Naive B cell (primary cell): ENCODE measurements around the gene SEC61B. TPM values are rescaled to one million over a fixed set of nuclear protein-coding genes. Genes with fewer than 3 reads are reported as not detected.

Experiments used
- ATAC-seq, 2 donors: fragments of 150-1000 bp; cut with Tn5 transposase; 2 replicates each; pipeline ENCODE4 v1.10.0; 2021; ENCODE audit warnings: low read depth in 2 of 2, mild to moderate bottlenecking in 2 of 2, moderate library complexity in 2 of 2
- DNase-seq: peaks from one replicate; pipeline ENCODE4 v3.0.0; 2022
- H3K27ac Mint-ChIP-seq, 6 donors: one replicate each; pipeline ENCODE4 v1.8.0; 2020 to 2022; ENCODE audit warnings: mild to moderate bottlenecking in 6 of 6, mixed read lengths in 6 of 6, moderate library complexity in 5 of 6, inconsistent platforms in 2 of 6
- H3K27me3 Mint-ChIP-seq, 3 donors: one replicate each; pipeline ENCODE4 v1.8.0; 2021 to 2022; ENCODE audit warnings: mixed read lengths in 3 of 3, mild to moderate bottlenecking in 1 of 3
- H3K36me3 Mint-ChIP-seq, 2 donors: one replicate each; pipeline ENCODE4 v1.8.0; 2020 to 2022; ENCODE audit warnings: mixed read lengths in 2 of 2, inconsistent platforms in 1 of 2, mild to moderate bottlenecking in 1 of 2
- H3K4me1 Mint-ChIP-seq, 3 donors: one replicate each; pipeline ENCODE4 v1.8.0; 2020 to 2022; ENCODE audit warnings: mixed read lengths in 3 of 3, inconsistent platforms in 1 of 3, mild to moderate bottlenecking in 1 of 3, moderate library complexity in 1 of 3
- H3K4me3 Mint-ChIP-seq, 8 donors: one replicate each; pipeline ENCODE4 v1.8.0; 2020 to 2022; ENCODE audit warnings: mild to moderate bottlenecking in 8 of 8, mixed read lengths in 8 of 8, moderate library complexity in 8 of 8, inconsistent platforms in 2 of 8
- H3K9me3 Mint-ChIP-seq, 7 donors: one replicate each; pipeline ENCODE4 v1.8.0; 2020 to 2022; ENCODE audit warnings: mixed read lengths in 7 of 7, mild to moderate bottlenecking in 5 of 7, inconsistent platforms in 2 of 7, moderate library complexity in 1 of 7
- polyA plus RNA-seq, 6 donors: library from polyadenylated mRNA; unstranded; fragments of 300-500 nt; fragmentation: Illumina TruSeq; gene quantifications; one replicate each; pipeline ENCODE4 v1.2.3, GENCODE V29; 2021; ENCODE audit warnings: low read depth in 6 of 6

The SEC61B gene
- polyA plus RNA-seq, 6 donors from 2014 or later: 184 to 278 (median 228) TPM

- peaks cover 0 to 4% (median 0%) of the 10 kb centered on the region in 7 donors for H3K9me3 Mint-ChIP-seq
- no peak for ATAC-seq
- peaks cover 0 to 20% (median 10%) of the 10 kb centered on the region in 3 donors for H3K27me3 Mint-ChIP-seq
- H3K27ac Mint-ChIP-seq: peak overlapping the region in 2 of 6 donors; percentile 52 to 72
- no peak for DNase-seq
- H3K4me3 Mint-ChIP-seq: no peak overlapping the region
- peaks cover 4 to 7% of the 10 kb centered on the region in 2 donors for H3K36me3 Mint-ChIP-seq
- peaks cover 0 to 8% (median 4%) of the 10 kb centered on the region in 3 donors for H3K4me1 Mint-ChIP-seq
These were observed 24.1 kb upstream of the SEC61B start for GRCh38 chr9:99197987-99198386.

- no peak overlapping the region for H3K27ac Mint-ChIP-seq
- H3K36me3 Mint-ChIP-seq: peaks cover 0 to 7% of the 10 kb centered on the region in 2 donors
- H3K4me1 Mint-ChIP-seq: peaks cover 0 to 8% (median 4%) of the 10 kb centered on the region in 3 donors
These were observed 22.0 kb upstream of the SEC61B start for GRCh38 chr9:99199938-99200539.

DNA sequence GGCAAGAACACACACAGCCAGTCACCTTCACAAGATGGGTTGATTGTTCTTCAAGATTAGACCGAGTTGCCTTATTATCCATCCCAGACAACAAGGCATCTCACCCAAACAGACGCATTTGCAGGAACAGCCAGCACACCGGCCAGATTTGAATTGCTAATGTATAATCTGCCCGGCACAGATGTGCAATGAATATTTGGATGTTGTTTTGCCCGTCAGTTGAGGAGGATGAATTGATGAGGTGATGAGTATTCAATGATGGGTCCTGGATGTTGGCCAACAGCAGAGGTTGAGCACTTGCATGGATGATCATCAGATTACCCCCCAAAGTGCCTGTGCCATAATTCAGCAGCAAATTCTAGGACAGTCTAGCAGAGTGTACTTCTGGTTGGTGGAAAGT is 20.5 kb upstream of the SEC61B start:
- H3K27me3 Mint-ChIP-seq: peaks cover 0 to 6% (median 3%) of the 10 kb centered on the region in 3 donors
- H3K9me3 Mint-ChIP-seq: peaks cover 0 to 8% (median 4%) of the 10 kb centered on the region in 7 donors
- no peak overlapping the region for H3K4me3 Mint-ChIP-seq
- ATAC-seq (no peak), DNase-seq (no peak)
- H3K36me3 Mint-ChIP-seq: peaks cover 0 to 3% of the 10 kb centered on the region in 2 donors
- H3K27ac Mint-ChIP-seq: no peak overlapping the region
- H3K4me1 Mint-ChIP-seq: peaks cover 0 to 4% (median 1%) of the 10 kb centered on the region in 3 donors

More at GRCh38 chr9:99199938-99200539, 22.0 kb upstream of the SEC61B start:
- H3K27me3 Mint-ChIP-seq: peaks cover 0 to 15% (median 5%) of the 10 kb centered on the region in 3 donors
- peaks cover 0 to 4% (median 0%) of the 10 kb centered on the region in 7 donors for H3K9me3 Mint-ChIP-seq
- DNase-seq: no peak
- no peak overlapping the region for H3K4me3 Mint-ChIP-seq
- no peak for ATAC-seq

DNA sequence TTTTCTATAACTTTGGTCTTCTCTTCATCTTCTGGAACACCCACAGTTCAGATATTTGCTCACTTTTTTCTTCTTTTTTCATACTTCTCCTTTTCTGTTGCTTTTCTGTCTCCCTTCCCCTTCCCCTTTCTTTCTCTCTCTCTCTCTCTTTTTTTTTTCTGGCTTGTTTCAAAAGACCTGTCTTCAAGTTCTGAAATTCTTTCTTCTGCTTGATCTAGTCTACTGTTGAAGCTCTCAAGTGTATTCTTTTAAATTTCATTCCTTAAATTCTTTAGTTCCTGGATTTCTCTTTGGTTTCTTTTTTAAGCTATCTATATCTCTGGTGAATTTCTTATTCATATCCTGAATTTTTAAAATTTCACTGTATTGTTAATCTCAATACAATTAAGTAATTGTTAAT is 11.5 kb upstream of the SEC61B start:
- H3K36me3 Mint-ChIP-seq: peaks cover 11 to 24% of the 10 kb centered on the region in 2 donors
- DNase-seq (no peak), ATAC-seq (no peak)
- H3K4me3 Mint-ChIP-seq: peak overlapping the region in 1 of 8 donors; percentile 16
- no peak overlapping the region for H3K27ac Mint-ChIP-seq
- H3K9me3 Mint-ChIP-seq: peaks cover 5 to 22% (median 13%) of the 10 kb centered on the region in 7 donors
- H3K4me1 Mint-ChIP-seq: peaks cover 18 to 26% (median 21%) of the 10 kb centered on the region in 3 donors
- H3K27me3 Mint-ChIP-seq: peaks cover 0 to 13% (median 0%) of the 10 kb centered on the region in 3 donors

- H3K4me3 Mint-ChIP-seq: no peak overlapping the region
- no peak overlapping the region for H3K27ac Mint-ChIP-seq
- no peak for DNase-seq
- H3K36me3 Mint-ChIP-seq: peaks cover 11 to 24% of the 10 kb centered on the region in 2 donors
- H3K4me1 Mint-ChIP-seq: peaks cover 18 to 30% (median 23%) of the 10 kb centered on the region in 3 donors
- peaks cover 0 to 10% (median 0%) of the 10 kb centered on the region in 3 donors for H3K27me3 Mint-ChIP-seq
- peaks cover 5 to 22% (median 12%) of the 10 kb centered on the region in 7 donors for H3K9me3 Mint-ChIP-seq
- ATAC-seq: peak in 1 of 2 donors; percentile 18
These were observed 10.3 kb upstream of the SEC61B start for GRCh38 chr9:99211746-99212145.

DNA sequence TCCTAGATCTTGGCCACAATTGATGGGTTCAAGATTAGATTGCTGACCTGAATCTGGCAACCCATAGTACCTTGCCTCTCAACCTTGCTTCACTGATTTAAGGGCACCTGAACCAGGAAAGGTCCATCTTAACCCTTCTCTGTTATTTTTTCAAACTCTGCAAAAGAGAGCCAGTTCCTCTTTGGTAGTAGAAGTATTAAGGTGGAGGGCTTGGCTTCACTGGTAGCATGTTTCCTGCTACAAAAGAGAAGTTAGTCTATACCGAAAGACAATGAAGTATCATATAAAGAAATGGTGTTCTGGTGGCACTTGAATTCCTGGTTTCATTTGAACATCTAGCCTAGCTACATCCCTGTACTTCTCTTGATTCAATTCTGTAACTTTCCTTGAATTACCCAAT is 8.9 kb upstream of the SEC61B start:
- Mint-ChIP-seq H3K27ac (peak overlapping the region in 5 of 6 donors; percentile 4 to 88 (median 48)), H3K9me3 (peaks cover 5 to 13% (median 9%) of the 10 kb centered on the region in 7 donors), H3K27me3 (peaks cover 0 to 10% (median 0%) of the 10 kb centered on the region in 3 donors), H3K4me1 (peaks cover 18 to 41% (median 36%) of the 10 kb centered on the region in 3 donors), H3K4me3 (no peak overlapping the region), H3K36me3 (peaks cover 20 to 24% of the 10 kb centered on the region in 2 donors)
- DNase-seq: peak; percentile 17
- peak; percentile 78 to 85 for ATAC-seq

- Mint-ChIP-seq H3K27ac (no peak overlapping the region), H3K27me3 (peaks cover 0 to 5% (median 0%) of the 10 kb centered on the region in 3 donors), H3K36me3 (peaks cover 14 to 15% of the 10 kb centered on the region in 2 donors), H3K4me3 (no peak overlapping the region), H3K9me3 (peaks cover 0 to 2% (median 0%) of the 10 kb centered on the region in 7 donors), H3K4me1 (peaks cover 34 to 62% (median 62%) of the 10 kb centered on the region in 3 donors)
- DNase-seq (no peak), ATAC-seq (no peak)
These were observed 6.0 kb upstream of the SEC61B start for GRCh38 chr9:99216073-99216472.

- no peak for ATAC-seq
- no peaks in the 10 kb centered on the region for H3K9me3 Mint-ChIP-seq
- DNase-seq: no peak
- peak overlapping the region in 5 of 6 donors; percentile 15 to 100 (median 67) for H3K27ac Mint-ChIP-seq
- H3K36me3 Mint-ChIP-seq: peaks cover 14 to 20% of the 10 kb centered on the region in 2 donors
- H3K27me3 Mint-ChIP-seq: no peaks in the 10 kb centered on the region
- H3K4me1 Mint-ChIP-seq: peaks cover 45 to 74% (median 69%) of the 10 kb centered on the region in 3 donors
- peak overlapping the region in 7 of 8 donors; percentile 60 to 100 (median 76) for H3K4me3 Mint-ChIP-seq
These were observed 2.1 kb upstream of the SEC61B start for GRCh38 chr9:99220011-99220410.

GRCh38 chr9:99221266-99221620 is 839 bp upstream of the SEC61B start:
- peaks cover 51 to 77% (median 77%) of the 10 kb centered on the region in 3 donors for H3K4me1 Mint-ChIP-seq
- peak overlapping the region; percentile 97 to 100 (median 99) for H3K4me3 Mint-ChIP-seq
- H3K9me3 Mint-ChIP-seq: no peaks in the 10 kb centered on the region
- ATAC-seq (no peak), DNase-seq (no peak)
- H3K36me3 Mint-ChIP-seq: peaks cover 14 to 21% of the 10 kb centered on the region in 2 donors
- H3K27ac Mint-ChIP-seq: peak overlapping the region; percentile 90 to 100 (median 100)
- no peaks in the 10 kb centered on the region for H3K27me3 Mint-ChIP-seq

DNA sequence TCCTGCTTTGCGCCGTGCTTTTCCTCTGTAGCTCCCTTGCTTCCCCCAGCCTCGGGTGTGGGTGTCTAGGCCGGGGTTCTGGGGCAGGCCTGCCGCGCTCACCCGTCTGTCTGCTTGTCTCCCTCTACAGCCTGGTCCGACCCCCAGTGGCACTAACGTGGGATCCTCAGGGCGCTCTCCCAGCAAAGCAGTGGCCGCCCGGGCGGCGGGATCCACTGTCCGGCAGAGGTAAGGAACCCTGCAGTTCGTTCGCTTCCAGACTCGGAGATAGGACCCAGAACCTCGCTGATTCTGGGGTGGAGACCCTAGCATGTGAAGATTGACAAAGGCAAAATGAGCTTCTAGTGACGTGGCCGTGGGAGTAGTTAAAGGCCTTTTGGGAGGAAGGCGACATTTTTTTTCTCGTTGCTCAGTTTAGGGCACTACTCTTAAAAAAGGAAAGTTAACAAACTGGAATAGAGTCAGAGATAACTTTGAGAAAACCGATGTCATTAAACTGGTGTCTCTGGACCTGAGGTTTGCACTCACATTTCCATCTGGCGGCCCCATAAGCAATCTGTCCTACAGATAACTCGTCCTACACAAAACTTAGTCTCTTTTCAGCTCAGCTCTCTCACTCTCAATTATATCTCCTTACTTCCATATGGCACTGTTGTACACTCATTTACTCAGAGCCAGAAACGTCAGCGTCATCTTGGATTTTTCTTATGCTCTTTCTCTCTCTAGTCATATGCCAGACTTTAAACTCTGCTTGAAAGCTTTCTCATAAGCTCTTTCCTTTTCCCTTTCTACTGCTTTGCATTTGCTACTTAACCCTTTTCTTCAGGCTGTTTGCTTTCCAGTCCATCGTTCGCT is 561 bp downstream of the SEC61B start:
- Mint-ChIP-seq H3K9me3 (no peaks in the 10 kb centered on the region), H3K36me3 (peaks cover 9 to 21% of the 10 kb centered on the region in 2 donors), H3K27ac (peak overlapping the region; percentile 100), H3K4me1 (peaks cover 54 to 71% (median 71%) of the 10 kb centered on the region in 3 donors), H3K27me3 (no peaks in the 10 kb centered on the region), H3K4me3 (peak overlapping the region; percentile 97 to 100 (median 99))
- DNase-seq: no peak
- ATAC-seq: peak; percentile 34 to 36

- DNase-seq (no peak), ATAC-seq (no peak)
- Mint-ChIP-seq H3K27me3 (no peaks in the 10 kb centered on the region), H3K4me3 (peak overlapping the region in 4 of 8 donors; percentile 8 to 99 (median 78)), H3K4me1 (peaks cover 52 to 64% (median 56%) of the 10 kb centered on the region in 3 donors), H3K9me3 (no peaks in the 10 kb centered on the region), H3K27ac (peak overlapping the region in 5 of 6 donors; percentile 44 to 100 (median 91)), H3K36me3 (peaks cover 3 to 29% of the 10 kb centered on the region in 2 donors)
These were observed 2.4 kb downstream of the SEC61B start for GRCh38 chr9:99224445-99224844.

GRCh38 chr9:99226054-99226453 is 4.0 kb downstream of the SEC61B start:
- H3K4me1 Mint-ChIP-seq: peaks cover 39 to 50% (median 40%) of the 10 kb centered on the region in 3 donors
- no peaks in the 10 kb centered on the region for H3K9me3 Mint-ChIP-seq
- H3K36me3 Mint-ChIP-seq: peaks cover 3 to 29% of the 10 kb centered on the region in 2 donors
- ATAC-seq: no peak
- no peaks in the 10 kb centered on the region for H3K27me3 Mint-ChIP-seq
- H3K4me3 Mint-ChIP-seq: no peak overlapping the region
- H3K27ac Mint-ChIP-seq: peak overlapping the region in 1 of 6 donors; percentile 63
- DNase-seq: no peak

DNA sequence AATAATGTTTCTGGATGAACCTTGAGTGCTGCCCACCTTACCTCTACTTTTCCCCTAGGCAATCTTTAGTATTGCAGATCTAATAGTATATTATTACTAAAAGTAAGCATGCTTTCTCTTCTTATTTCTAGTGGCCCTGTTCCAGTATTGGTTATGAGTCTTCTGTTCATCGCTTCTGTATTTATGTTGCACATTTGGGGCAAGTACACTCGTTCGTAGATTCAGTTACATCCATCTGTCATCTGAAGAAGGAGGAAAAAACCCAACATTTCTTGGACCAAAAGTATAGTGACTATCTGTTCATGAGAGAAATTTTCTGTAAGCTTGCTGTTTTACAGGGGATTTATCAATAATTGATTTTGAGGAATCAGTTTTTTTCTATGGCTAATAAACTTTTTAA is 8.1 kb downstream of the SEC61B start:
- no peaks in the 10 kb centered on the region for H3K27me3 Mint-ChIP-seq
- H3K36me3 Mint-ChIP-seq: peaks cover 3 to 20% of the 10 kb centered on the region in 2 donors
- peak overlapping the region in 1 of 8 donors; percentile 62 for H3K4me3 Mint-ChIP-seq
- no peak for DNase-seq
- no peak for ATAC-seq
- H3K27ac Mint-ChIP-seq: peak overlapping the region in 1 of 6 donors; percentile 39
- H3K4me1 Mint-ChIP-seq: peaks cover 14 to 22% (median 18%) of the 10 kb centered on the region in 3 donors
- H3K9me3 Mint-ChIP-seq: no peaks in the 10 kb centered on the region
